Measurements from ENCODE around the gene RBPJ. TPM values are rescaled to one million over a fixed set of nuclear protein-coding genes. Genes with fewer than 3 reads are reported as not detected.

The RBPJ gene
- total RNA-seq, 1 experiment from 2014 or later = 33.7 TPM

GRCh38 chr4:26475716-26476115, 154.9 kb downstream of the RBPJ start:
- Histone ChIP-seq H3K9me3 (ENCODE audit: control insufficient read depth, insufficient read depth, low read depth, low read length) (no peaks in the 10 kb centered on the region), H3K27ac (ENCODE audit: low read length) (no peak overlapping the region), H3K4me1 (ENCODE audit: control insufficient read depth, insufficient read depth, low read length) (no peaks in the 10 kb centered on the region), H3K27me3 (ENCODE audit: control insufficient read depth, insufficient read depth, low read length) (no peaks in the 10 kb centered on the region), H3K36me3 (ENCODE audit: control insufficient read depth, insufficient read depth, low read length) (no peaks in the 10 kb centered on the region), H3K4me3 (ENCODE audit: low read depth in 2 of 2, low read length in 2 of 2) (no peak overlapping the region)
- intact Hi-C loops (cut with micrococcal nuclease; ENCODE audit: unreplicated experiment) (no loop called here), in situ Hi-C loops (cut with HindIII; ENCODE audit: low pct_unique_long_range_greater_than_20kb, low sequenced_read_pairs) (no loop called here)
- no peak for DNase-seq (ENCODE audit: low read depth, low spot score)
- no TSS peak for BruUV-seq (replicated peaks)
- POLR2A ChIA-PET = no interaction called here
- no peak for ATAC-seq
- TF ChIP-seq REST (IDR thresholded peaks at IDR 0.05; ENCODE audit: insufficient read depth in 1 of 2, low read depth in 2 of 2, low read length in 1 of 2) (no peak), POLR2AphosphoS5 (IDR thresholded peaks at IDR 0.05; ENCODE audit: low read depth, low read length) (no peak), SIN3A (IDR thresholded peaks at IDR 0.05; ENCODE audit: borderline replicate concordance, insufficient read depth, low read depth, low read length) (no peak), TCF7L2 (IDR thresholded peaks at IDR 0.05; ENCODE audit: low read depth, low read length) (no peak), CTCF (IDR thresholded peaks at IDR 0.05) (no peak)
- CTCF ChIA-PET = no interaction called here

- intact Hi-C loops (cut with micrococcal nuclease; ENCODE audit: unreplicated experiment) = no loop called here
- POLR2A ChIA-PET = no interaction called here
These were observed 155.7 kb downstream of the RBPJ start for GRCh38 chr4:26476545-26476944.

More at GRCh38 chr4:26476545-26476944, 155.7 kb downstream of the RBPJ start:
- Histone ChIP-seq H3K9me3 (ENCODE audit: control insufficient read depth, insufficient read depth, low read depth, low read length) (no peaks in the 10 kb centered on the region), H3K27ac (ENCODE audit: low read length) (no peak overlapping the region), H3K4me1 (ENCODE audit: control insufficient read depth, insufficient read depth, low read length) (no peaks in the 10 kb centered on the region), H3K4me3 (ENCODE audit: low read depth in 2 of 2, low read length in 2 of 2) (no peak overlapping the region), H3K36me3 (ENCODE audit: control insufficient read depth, insufficient read depth, low read length) (no peaks in the 10 kb centered on the region), H3K27me3 (ENCODE audit: control insufficient read depth, insufficient read depth, low read length) (no peaks in the 10 kb centered on the region)
- BruUV-seq (replicated peaks) = no TSS peak
- in situ Hi-C loops (cut with HindIII; ENCODE audit: low pct_unique_long_range_greater_than_20kb, low sequenced_read_pairs) = no loop called here
- TF ChIP-seq REST (IDR thresholded peaks at IDR 0.05; ENCODE audit: insufficient read depth in 1 of 2, low read depth in 2 of 2, low read length in 1 of 2) (no peak), POLR2AphosphoS5 (IDR thresholded peaks at IDR 0.05; ENCODE audit: low read depth, low read length) (no peak), SIN3A (IDR thresholded peaks at IDR 0.05; ENCODE audit: borderline replicate concordance, insufficient read depth, low read depth, low read length) (no peak), CTCF (IDR thresholded peaks at IDR 0.05) (no peak)
- no peak for ATAC-seq
- CTCF ChIA-PET = no interaction called here
- no peak for DNase-seq (ENCODE audit: low read depth, low spot score)

Data from Panc1 (cell line).